ENCODE measurements around the gene PAQR4.
"Not testable (repeated sequence)": the region's sequence is repeated elsewhere in the genome, so short reads cannot be mapped to it uniquely, and the experiment has no call there.

The PAQR4 gene

GRCh38 chr16:2933701-2934100, 35.4 kb upstream of the PAQR4 start:
- Mint-ChIP-seq H3K9me3 (no peaks in the 10 kb centered on the region), H3K27me3 (no peaks in the 10 kb centered on the region), H3K4me1 (no peaks in the 10 kb centered on the region), H3K27ac (no peak overlapping the region), H3K36me3 (ENCODE audit: low read depth) (peaks cover 5% of the 10 kb centered on the region), H3K4me3 (no peak overlapping the region)
- no peak for ATAC-seq
- DNase-seq: no peak

DNA sequence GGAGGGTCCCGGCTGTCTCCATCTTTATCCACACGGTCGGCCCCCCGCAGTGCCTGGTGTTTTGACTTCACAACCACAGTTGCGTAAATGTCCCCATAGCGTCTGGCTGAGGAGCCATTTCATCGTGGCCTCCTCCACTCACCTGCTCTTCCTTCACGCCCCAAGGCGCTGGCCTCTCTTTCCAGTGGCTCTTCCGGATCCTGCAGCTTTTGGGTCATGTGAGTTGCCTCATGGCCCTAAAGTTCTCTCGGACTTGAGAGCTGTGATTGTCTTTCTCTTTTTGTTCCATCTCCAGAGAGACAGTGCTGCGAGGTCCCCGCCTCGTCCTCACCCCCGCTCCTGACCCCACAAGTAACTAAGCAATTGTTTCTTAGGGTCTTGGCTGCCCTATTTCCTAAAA, 34.7 kb upstream of the PAQR4 start:
- H3K4me1 Mint-ChIP-seq: no peaks in the 10 kb centered on the region
- no peaks in the 10 kb centered on the region for H3K9me3 Mint-ChIP-seq
- ATAC-seq: no peak
- H3K27ac Mint-ChIP-seq: no peak overlapping the region
- no peak for DNase-seq
- H3K36me3 Mint-ChIP-seq (ENCODE audit: low read depth): peaks cover 7% of the 10 kb centered on the region
- H3K27me3 Mint-ChIP-seq: no peaks in the 10 kb centered on the region
- no peak overlapping the region for H3K4me3 Mint-ChIP-seq

- no peaks in the 10 kb centered on the region for H3K27me3 Mint-ChIP-seq
- no peak overlapping the region for H3K27ac Mint-ChIP-seq
- DNase-seq: no peak
- no peak for ATAC-seq
- no peaks in the 10 kb centered on the region for H3K9me3 Mint-ChIP-seq
- H3K4me1 Mint-ChIP-seq: no peaks in the 10 kb centered on the region
- peaks cover 7% of the 10 kb centered on the region for H3K36me3 Mint-ChIP-seq (ENCODE audit: low read depth)
- no peak overlapping the region for H3K4me3 Mint-ChIP-seq
These were observed 32.6 kb upstream of the PAQR4 start for GRCh38 chr16:2936436-2937011.

DNA sequence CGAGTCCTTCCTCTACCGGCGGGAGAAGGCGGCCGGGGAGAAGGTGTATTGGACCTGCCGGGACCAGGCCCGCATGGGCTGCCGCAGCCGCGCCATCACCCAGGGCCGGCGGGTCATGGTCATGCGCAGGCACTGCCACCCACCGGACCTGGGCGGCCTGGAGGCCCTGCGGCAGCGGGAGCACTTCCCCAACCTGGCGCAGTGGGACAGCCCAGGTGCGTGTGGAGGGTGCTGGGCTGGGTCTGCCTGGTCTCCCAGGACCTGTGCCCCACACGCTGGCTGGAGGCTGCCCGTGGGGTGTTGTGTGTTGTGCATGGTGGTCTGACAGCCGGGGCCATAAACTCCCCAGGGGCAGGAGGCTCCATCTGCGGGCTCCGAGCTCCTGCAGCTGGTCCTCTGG, 32.0 kb upstream of the PAQR4 start:
- H3K36me3 Mint-ChIP-seq (ENCODE audit: low read depth): peaks cover 7% of the 10 kb centered on the region

GRCh38 chr16:2938206-2938605, 30.9 kb upstream of the PAQR4 start:
- H3K27ac Mint-ChIP-seq: no peak overlapping the region
- DNase-seq (no peak), ATAC-seq (no peak)
- H3K36me3 Mint-ChIP-seq (ENCODE audit: low read depth): peaks cover 12% of the 10 kb centered on the region
- no peaks in the 10 kb centered on the region for H3K9me3 Mint-ChIP-seq
- H3K4me1 Mint-ChIP-seq: no peaks in the 10 kb centered on the region
- no peaks in the 10 kb centered on the region for H3K27me3 Mint-ChIP-seq
- no peak overlapping the region for H3K4me3 Mint-ChIP-seq

More for the DNA sequence above, 32.0 kb upstream of the PAQR4 start:
- DNase-seq: no peak
- Mint-ChIP-seq H3K9me3 (no peaks in the 10 kb centered on the region), H3K4me3 (no peak overlapping the region), H3K27ac (no peak overlapping the region), H3K4me1 (no peaks in the 10 kb centered on the region), H3K27me3 (no peaks in the 10 kb centered on the region)
- ATAC-seq: no peak

GRCh38 chr16:2939968-2940367, 29.2 kb upstream of the PAQR4 start:
- Mint-ChIP-seq H3K4me1 (no peaks in the 10 kb centered on the region), H3K4me3 (no peak overlapping the region), H3K27me3 (no peaks in the 10 kb centered on the region), H3K27ac (no peak overlapping the region), H3K9me3 (no peaks in the 10 kb centered on the region), H3K36me3 (ENCODE audit: low read depth) (peaks cover 11% of the 10 kb centered on the region)
- ATAC-seq (no peak), DNase-seq (no peak)

DNA sequence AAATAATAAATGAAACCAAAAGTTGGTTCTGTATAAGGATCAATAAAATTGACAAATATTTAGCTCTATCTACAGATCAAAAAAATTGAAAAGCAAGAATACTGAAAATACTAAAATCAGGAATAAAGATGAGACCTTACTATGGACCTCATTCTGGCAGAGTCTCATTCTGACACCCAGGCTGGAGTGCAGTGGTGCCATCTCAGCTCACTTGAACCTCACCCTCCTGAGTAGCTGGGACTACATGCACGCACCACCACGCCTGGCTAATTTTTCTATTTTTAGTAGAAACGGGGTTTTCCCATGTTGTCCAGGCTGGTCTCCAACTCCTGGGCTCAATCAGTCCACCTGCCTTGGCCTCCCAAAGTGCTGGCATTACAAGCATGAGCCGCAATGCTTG, 27.1 kb upstream of the PAQR4 start:
- Mint-ChIP-seq H3K4me1 (no peaks in the 10 kb centered on the region), H3K4me3 (no peak overlapping the region), H3K36me3 (ENCODE audit: low read depth) (peaks cover 9% of the 10 kb centered on the region), H3K27me3 (no peaks in the 10 kb centered on the region), H3K27ac (no peak overlapping the region), H3K9me3 (no peaks in the 10 kb centered on the region)
- no peak for DNase-seq
- ATAC-seq: no peak

GRCh38 chr16:2943716-2944115, 25.4 kb upstream of the PAQR4 start:
- not testable (repeated sequence) for H3K4me3 Mint-ChIP-seq, H3K27me3 Mint-ChIP-seq, ATAC-seq, H3K9me3 Mint-ChIP-seq, DNase-seq, H3K4me1 Mint-ChIP-seq, H3K27ac Mint-ChIP-seq
- peaks cover 10% of the 10 kb centered on the region for H3K36me3 Mint-ChIP-seq (ENCODE audit: low read depth)

DNA sequence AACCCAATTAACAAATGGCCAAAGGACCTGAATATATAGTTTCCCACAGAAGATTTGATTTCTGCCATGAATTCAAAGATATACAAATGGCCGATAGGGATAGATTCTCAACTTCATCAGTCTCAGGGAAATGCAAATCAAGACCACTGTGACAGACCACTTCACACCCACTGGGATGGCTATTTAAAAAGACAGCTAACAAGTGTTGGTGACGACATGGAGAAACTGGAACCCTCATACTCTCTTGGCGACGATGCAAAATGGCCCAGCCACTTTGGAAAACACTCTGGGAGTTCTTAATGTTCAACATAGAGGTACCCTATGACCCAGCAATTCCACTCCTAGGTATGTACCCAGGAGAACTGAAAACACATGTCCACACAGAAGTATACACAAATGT, 22.5 kb upstream of the PAQR4 start:
- Mint-ChIP-seq H3K27ac (no peak overlapping the region), H3K4me1 (peaks cover 1% of the 10 kb centered on the region), H3K4me3 (no peak overlapping the region), H3K36me3 (ENCODE audit: low read depth) (peaks cover 12% of the 10 kb centered on the region), H3K9me3 (no peaks in the 10 kb centered on the region), H3K27me3 (no peaks in the 10 kb centered on the region)
- no peak for DNase-seq
- no peak for ATAC-seq

DNA sequence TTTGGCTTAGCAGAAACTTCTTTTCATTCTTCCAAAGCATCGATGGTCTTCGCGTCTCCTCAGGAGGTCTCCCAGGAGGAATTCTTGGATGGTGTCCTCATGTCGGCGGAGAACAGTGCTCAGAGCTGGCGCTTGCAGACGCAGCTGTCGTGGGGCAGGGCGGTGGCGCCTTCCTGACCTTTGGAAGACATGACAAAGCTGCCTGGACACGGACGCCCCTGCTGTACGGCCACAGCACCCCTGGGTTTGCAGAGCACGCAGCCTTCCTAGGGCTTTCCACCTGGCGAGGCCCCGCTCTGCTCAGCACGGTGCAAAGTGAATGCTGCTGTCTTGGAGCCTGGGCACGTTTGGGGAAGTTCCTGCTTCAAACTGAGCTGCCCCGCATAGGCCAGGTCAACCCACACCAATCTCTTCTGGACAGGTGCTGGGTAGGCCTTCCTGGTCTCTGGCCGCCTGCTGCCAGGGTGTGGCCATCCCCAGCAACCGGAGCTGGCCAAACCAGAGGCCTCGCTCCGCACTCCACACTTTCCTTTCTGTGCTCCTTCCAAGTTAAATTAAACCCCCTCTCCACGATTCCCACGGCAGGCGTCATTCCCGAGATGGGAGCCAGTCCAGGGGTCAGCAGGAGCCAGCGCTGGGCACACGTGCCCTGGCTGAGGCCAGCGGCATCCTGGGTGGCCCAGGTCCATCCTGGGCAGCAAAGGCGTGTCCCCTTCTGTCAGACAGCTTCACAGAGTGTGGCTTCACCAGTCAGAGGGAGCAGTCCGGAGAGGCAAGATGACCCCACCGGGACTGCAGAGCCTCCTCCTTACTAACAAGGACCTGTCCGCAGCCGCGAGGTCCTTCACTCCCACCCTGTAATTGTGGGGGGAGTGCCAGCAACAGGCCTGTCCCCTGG, 20.1 kb upstream of the PAQR4 start:
- peaks cover 1% of the 10 kb centered on the region for H3K4me1 Mint-ChIP-seq
- ATAC-seq: no peak
- no peaks in the 10 kb centered on the region for H3K27me3 Mint-ChIP-seq
- DNase-seq: no peak
- no peak overlapping the region for H3K4me3 Mint-ChIP-seq
- H3K36me3 Mint-ChIP-seq (ENCODE audit: low read depth): peaks cover 4% of the 10 kb centered on the region
- no peak overlapping the region for H3K27ac Mint-ChIP-seq
- no peaks in the 10 kb centered on the region for H3K9me3 Mint-ChIP-seq

DNA sequence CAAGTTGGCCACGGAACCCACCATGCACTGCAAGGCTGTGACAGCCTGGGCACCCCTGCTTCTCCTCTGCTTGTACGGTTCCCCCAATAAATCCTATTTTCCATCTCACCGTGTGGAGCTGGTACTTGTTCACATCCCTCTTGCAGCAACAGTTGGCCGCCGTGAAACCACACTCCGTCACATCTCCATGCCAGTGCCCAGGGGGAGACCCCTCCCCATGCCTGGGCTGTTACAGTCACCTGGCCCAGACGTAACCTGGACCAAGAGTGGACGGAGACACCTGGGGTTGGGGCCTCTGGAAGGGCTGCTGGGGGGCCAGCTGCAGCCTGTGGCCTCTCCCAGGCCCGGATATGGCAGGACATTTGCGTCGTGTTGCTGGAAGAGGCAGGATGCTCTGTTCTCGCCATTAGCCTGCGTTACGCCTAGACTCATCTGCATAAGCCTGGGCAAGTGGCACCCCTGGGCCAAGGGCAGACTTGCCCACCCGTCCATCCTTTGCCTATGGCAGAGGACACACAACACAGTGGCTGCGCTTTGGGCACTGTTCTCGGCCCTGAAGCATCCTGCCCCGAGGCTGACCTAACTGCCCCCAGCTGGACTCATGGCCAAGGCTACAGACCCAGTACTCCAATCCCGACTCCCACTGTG, 19.3 kb upstream of the PAQR4 start:
- H3K27ac Mint-ChIP-seq: no peak overlapping the region
- peaks cover 4% of the 10 kb centered on the region for H3K36me3 Mint-ChIP-seq (ENCODE audit: low read depth)
- ATAC-seq (no peak), DNase-seq (no peak)
- H3K4me1 Mint-ChIP-seq: peaks cover 1% of the 10 kb centered on the region
- no peak overlapping the region for H3K4me3 Mint-ChIP-seq
- no peaks in the 10 kb centered on the region for H3K27me3 Mint-ChIP-seq
- H3K9me3 Mint-ChIP-seq: no peaks in the 10 kb centered on the region

DNA sequence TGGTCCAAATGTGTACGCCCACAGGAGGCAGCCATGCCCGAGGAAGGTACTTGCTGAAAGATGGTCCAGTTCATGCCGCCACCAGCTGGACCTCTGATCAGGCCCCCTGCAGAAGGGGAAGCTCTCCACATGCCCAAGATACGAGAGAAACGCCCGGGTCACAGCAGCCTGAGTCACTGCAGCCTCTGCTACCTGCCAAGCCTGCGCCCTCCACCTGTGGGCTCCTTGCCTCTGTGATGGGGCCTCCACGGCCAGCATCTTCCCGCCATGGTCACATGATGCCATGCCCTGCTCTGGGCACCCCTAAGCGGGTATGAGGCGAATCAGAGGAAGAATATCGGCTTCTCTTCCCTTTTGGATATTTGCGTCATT, 18.8 kb upstream of the PAQR4 start:
- H3K27me3 Mint-ChIP-seq: no peaks in the 10 kb centered on the region
- no peaks in the 10 kb centered on the region for H3K9me3 Mint-ChIP-seq
- DNase-seq (no peak), ATAC-seq (no peak)
- H3K4me3 Mint-ChIP-seq: no peak overlapping the region
- peaks cover 1% of the 10 kb centered on the region for H3K4me1 Mint-ChIP-seq
- no peak overlapping the region for H3K27ac Mint-ChIP-seq
- H3K36me3 Mint-ChIP-seq (ENCODE audit: low read depth): peaks cover 4% of the 10 kb centered on the region

- no peak for DNase-seq
- no peak overlapping the region for H3K27ac Mint-ChIP-seq
- H3K4me3 Mint-ChIP-seq: no peak overlapping the region
- peaks cover 4% of the 10 kb centered on the region for H3K36me3 Mint-ChIP-seq (ENCODE audit: low read depth)
- peaks cover 1% of the 10 kb centered on the region for H3K4me1 Mint-ChIP-seq
- H3K27me3 Mint-ChIP-seq: no peaks in the 10 kb centered on the region
- no peaks in the 10 kb centered on the region for H3K9me3 Mint-ChIP-seq
- no peak for ATAC-seq
These were observed 18.4 kb upstream of the PAQR4 start for GRCh38 chr16:2950773-2951172.

DNA sequence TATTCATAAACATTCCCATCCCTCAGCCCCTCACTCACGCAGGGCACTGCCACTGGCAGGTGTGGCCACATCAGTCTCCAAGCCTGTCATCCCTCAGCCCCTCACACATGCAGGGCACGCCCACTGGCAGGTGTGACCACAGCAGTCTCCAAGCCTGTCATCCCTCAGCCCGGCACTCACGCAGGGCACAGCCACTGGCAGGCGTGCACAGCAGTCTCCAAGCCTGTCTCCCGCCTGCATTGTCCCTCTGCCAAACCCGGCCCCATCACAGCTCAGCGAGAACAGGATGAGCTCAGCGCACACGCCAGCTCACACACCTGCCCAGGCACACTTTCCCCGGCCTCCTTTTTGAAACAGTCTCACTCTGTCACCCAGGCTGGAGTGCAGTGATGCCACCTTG, 16.5 kb upstream of the PAQR4 start:
- peaks cover 1% of the 10 kb centered on the region for H3K4me1 Mint-ChIP-seq
- H3K36me3 Mint-ChIP-seq (ENCODE audit: low read depth): peaks cover 4% of the 10 kb centered on the region
- DNase-seq: no peak
- no peaks in the 10 kb centered on the region for H3K9me3 Mint-ChIP-seq
- H3K27ac Mint-ChIP-seq: no peak overlapping the region
- no peak for ATAC-seq
- H3K4me3 Mint-ChIP-seq: no peak overlapping the region
- H3K27me3 Mint-ChIP-seq: peaks cover 7% of the 10 kb centered on the region
